GM23338 (cell line): ENCODE data around the gene PHF1. TPM values are rescaled to one million over a fixed set of nuclear protein-coding genes. Genes with fewer than 3 reads are reported as not detected.

Experiments used
- ATAC-seq: fragments of 200-7000 bp; cut with Tn5 transposase; 3 replicates; pipeline ENCODE4 v1.9.1; 2020
- DNase-seq: peaks from one replicate; pipeline ENCODE4 v3.0.0-alpha.2; 2015; ENCODE audit warnings: low spot score
- H2AFZ ChIP-seq: fragments of 200-600 bp; sonication (generic); 2 replicates; pipeline ENCODE4 v1.8.0; 2016; ENCODE audit warnings: antibody characterized with exemption, mild to moderate bottlenecking, moderate library complexity
- H3F3A ChIP-seq: fragments of 200-600 bp; sonication (generic); replicated peaks from 2 replicates; pipeline ENCODE4 v1.8.0; 2017; ENCODE audit warnings: antibody characterized with exemption, mixed run types, low read depth
- H3K27ac ChIP-seq: fragments of 200-600 bp; sonication (generic); 2 replicates; pipeline ENCODE4 v1.6.1; 2016; ENCODE audit warnings: low read depth
- H3K27me3 ChIP-seq: fragments of 200-600 bp; sonication (generic); 2 replicates; pipeline ENCODE4 v1.8.0; 2016; ENCODE audit warnings: mild to moderate bottlenecking, mixed run types, moderate library complexity; ENCODE audit not compliant: insufficient read depth
- H3K36me3 ChIP-seq: fragments of 200-600 bp; sonication (generic); 2 replicates; pipeline ENCODE4 v1.8.0; 2016; ENCODE audit warnings: mild to moderate bottlenecking; ENCODE audit not compliant: insufficient read depth
- H3K4me1 ChIP-seq: fragments of 200-600 bp; sonication (generic); 2 replicates; pipeline ENCODE4 v1.8.0; 2016; ENCODE audit warnings: mild to moderate bottlenecking, moderate library complexity; ENCODE audit not compliant: insufficient read depth
- H3K4me2 ChIP-seq: fragments of 200-600 bp; sonication (generic); 2 replicates; pipeline ENCODE4 v1.7.1; 2017; ENCODE audit warnings: mixed run types
- H3K4me3 ChIP-seq: fragments of 200-600 bp; sonication (generic); 2 replicates; pipeline ENCODE4 v1.6.1; 2016; ENCODE audit warnings: mixed run types
- H3K79me2 ChIP-seq: fragments of 200-600 bp; sonication (generic); replicated peaks from 2 replicates; pipeline ENCODE4 v1.8.0; 2017; ENCODE audit warnings: mild to moderate bottlenecking; ENCODE audit not compliant: insufficient read depth
- H3K9me2 ChIP-seq: fragments of 200-600 bp; sonication (generic); 2 replicates; pipeline ENCODE4 v1.8.0; 2017; ENCODE audit not compliant: insufficient read depth
- H4K20me1 ChIP-seq: fragments of 200-600 bp; sonication (generic); replicated peaks from 2 replicates; pipeline ENCODE4 v1.8.0; 2017; ENCODE audit warnings: mild to moderate bottlenecking; ENCODE audit not compliant: insufficient read depth
- H3K27ac Mint-ChIP-seq: 2 replicates; pipeline ENCODE4 v1.8.0; 2020; ENCODE audit warnings: inconsistent platforms, mild to moderate bottlenecking, moderate library complexity, mixed read lengths
- H3K27me3 Mint-ChIP-seq: 3 replicates; pipeline ENCODE4 v1.8.0; 2022; ENCODE audit warnings: low read depth, mild to moderate bottlenecking, moderate library complexity, mixed read lengths, inconsistent platforms; ENCODE audit not compliant: insufficient read depth, poor library complexity
- H3K36me3 Mint-ChIP-seq: 3 replicates; pipeline ENCODE4 v1.8.0; 2021; ENCODE audit warnings: low read depth, mild to moderate bottlenecking, inconsistent platforms, moderate library complexity, mixed read lengths
- H3K4me1 Mint-ChIP-seq: 3 replicates; pipeline ENCODE4 v1.8.0; 2020; ENCODE audit warnings: mild to moderate bottlenecking, inconsistent platforms, mixed read lengths
- H3K4me3 Mint-ChIP-seq: 3 replicates; pipeline ENCODE4 v1.8.0; 2021; ENCODE audit warnings: moderate library complexity, mild to moderate bottlenecking, inconsistent platforms, mixed read lengths
- H3K9me3 Mint-ChIP-seq: 3 replicates; pipeline ENCODE4 v1.8.0; 2020; ENCODE audit warnings: moderate library complexity, mild to moderate bottlenecking, inconsistent platforms, mixed read lengths
- CREB1 ChIP-seq: fragments of 250-450 bp; sonication (Bioruptor Pico); IDR thresholded peaks from 2 replicates; pipeline ENCODE4 v1.5.0; 2020; ENCODE audit warnings: low read depth, mild to moderate bottlenecking, moderate library complexity
- CTCF ChIP-seq, 2 experiments: fragments of 200-600 bp in 1 of 2; sonication (generic) in 1 of 2; conservative IDR thresholded peaks; 2 replicates each; pipeline versions ENCODE4 v1.5.1 to v1.6.1; 2016 to 2017; ENCODE audit warnings: antibody characterized with exemption in 2 of 2, low read depth in 2 of 2, mild to moderate bottlenecking in 2 of 2, moderate library complexity in 1 of 2
- ETS1 ChIP-seq: IDR thresholded peaks from 2 replicates; pipeline ENCODE4 v1.6.1; 2016; ENCODE audit warnings: antibody characterized with exemption
- EZH2 ChIP-seq: fragments of 200-600 bp; sonication (generic); IDR thresholded peaks from one replicate; pipeline ENCODE4 v1.8.0; 2017; ENCODE audit warnings: antibody characterized with exemption, mild to moderate bottlenecking, low read depth; ENCODE audit not compliant: unreplicated experiment
- EZH2phosphoT487 ChIP-seq: fragments of 200-600 bp; sonication (generic); IDR thresholded peaks from one replicate; pipeline ENCODE4 v1.8.1; 2018; ENCODE audit warnings: antibody characterized with exemption; ENCODE audit not compliant: unreplicated experiment
- JUNB ChIP-seq: IDR thresholded peaks from one replicate; pipeline ENCODE4 v1.6.1; 2016; ENCODE audit warnings: antibody characterized with exemption; ENCODE audit not compliant: unreplicated experiment
- NANOG ChIP-seq: IDR thresholded peaks from 2 replicates; pipeline ENCODE4 v1.6.1; 2016; ENCODE audit warnings: antibody characterized with exemption, borderline replicate concordance
- POLR2AphosphoS5 ChIP-seq: IDR thresholded peaks from 2 replicates; pipeline ENCODE4 v1.6.1; 2016; ENCODE audit warnings: antibody characterized with exemption, low read depth
- STAT1 ChIP-seq: IDR thresholded peaks from one replicate; pipeline ENCODE4 v1.6.1; 2016; ENCODE audit warnings: antibody characterized with exemption; ENCODE audit not compliant: unreplicated experiment
- ZNF331 ChIP-seq: fragments of 250-450 bp; sonication (Bioruptor Pico); IDR thresholded peaks from 2 replicates; pipeline ENCODE4 v1.5.0; 2020; ENCODE audit warnings: low read depth, mild to moderate bottlenecking, moderate library complexity
- ZNF462 ChIP-seq: fragments of 250-450 bp; sonication (Bioruptor Pico); IDR thresholded peaks from 2 replicates; pipeline ENCODE4 v1.5.0; 2020; ENCODE audit warnings: mild to moderate bottlenecking, moderate library complexity
- polyA plus RNA-seq: library from polyadenylated mRNA; unstranded; fragments of >200 nt; fragmentation: Nextera tagmentation; extraction: Ambion mirVana; gene quantifications from 2 replicates; pipeline ENCODE4 v1.2.1, GENCODE V29; 2016
- total RNA-seq: library from RNA; depleted of rRNA; stranded (reverse); fragments of >200 nt; shearing (Covaris generic); gene quantifications from 2 replicates; pipeline ENCODE4 v1.2.3, GENCODE V29; 2014
- TF ChIP-seq, protein P1 (sequence below): IDR thresholded peaks from one replicate; pipeline ENCODE4 v1.6.1; 2018; ENCODE audit warnings: antibody characterized with exemption; ENCODE audit not compliant: unreplicated experiment

PHF1 gene
- total and polyA plus RNA-seq, 2 experiments from 2014 or later: 29.4 to 46.7 TPM

GRCh38 chr6:33454009-33454946, 43.5 kb downstream of the PHF1 start, which contains the start of gene ZBTB9:
Gene ZBTB9, plus strand, starts transcription at chr6:33454576. Its CDS starts 525 bp downstream, at chr6:33455101.
- peak; percentile 94 for ATAC-seq
- H3K27me3 Mint-ChIP-seq: peaks cover 20% of the 10 kb centered on the region
- peak; percentile 98 for DNase-seq
- Histone ChIP-seq H3K4me2 (peak within 1 kb of the TSS; percentile 93), H3K4me1 (peaks cover 4% of the 10 kb centered on the region; the same call in 1 of the 2 replicates), H3K79me2 (peaks cover 14% of the 10 kb centered on the region), H3K4me3 (peak within 1 kb of the TSS; percentile 81), H4K20me1 (no peaks in the 10 kb centered on the region; the same call in 1 of the 2 replicates), H2AFZ (no peak within 1 kb of the TSS), H3K36me3 (peaks cover 1% of the 10 kb centered on the region; the same call in 1 of the 2 replicates), H3F3A (peaks cover 12% of the 10 kb centered on the region), H3K9me2 (no peaks in the 10 kb centered on the region), H3K27ac (peak within 1 kb of the TSS; percentile 72), H3K27me3 (no peaks in the 10 kb centered on the region)
- peaks cover 60% of the 10 kb centered on the region for H3K36me3 Mint-ChIP-seq
- H3K4me1 Mint-ChIP-seq: peaks cover 22% of the 10 kb centered on the region
- peaks cover 7% of the 10 kb centered on the region; the same call in 2 of the 3 replicates for H3K9me3 Mint-ChIP-seq
- TF ChIP-seq ZNF462 (CRISPR knock-in tag): no peak
- TF ChIP-seq ZNF331 (CRISPR knock-in tag): no peak
- no peak for TF ChIP-seq EZH2
- TF ChIP-seq CREB1 (CRISPR knock-in tag): peak; percentile 52; the same call in 1 of the 2 replicates
- TF ChIP-seq EZH2phosphoT487: no peak
- TF ChIP-seq NANOG: no peak
- TF ChIP-seq POLR2AphosphoS5: peak; percentile 90
- TF ChIP-seq STAT1: no peak
- TF ChIP-seq JUNB: no peak
- TF ChIP-seq ETS1: peak; percentile 68
- TF ChIP-seq CTCF (conservative IDR thresholded peaks at IDR 0.05; ENCODE audit: low read depth in 2 of 2): no peak
- TF ChIP-seq, protein P1, sequence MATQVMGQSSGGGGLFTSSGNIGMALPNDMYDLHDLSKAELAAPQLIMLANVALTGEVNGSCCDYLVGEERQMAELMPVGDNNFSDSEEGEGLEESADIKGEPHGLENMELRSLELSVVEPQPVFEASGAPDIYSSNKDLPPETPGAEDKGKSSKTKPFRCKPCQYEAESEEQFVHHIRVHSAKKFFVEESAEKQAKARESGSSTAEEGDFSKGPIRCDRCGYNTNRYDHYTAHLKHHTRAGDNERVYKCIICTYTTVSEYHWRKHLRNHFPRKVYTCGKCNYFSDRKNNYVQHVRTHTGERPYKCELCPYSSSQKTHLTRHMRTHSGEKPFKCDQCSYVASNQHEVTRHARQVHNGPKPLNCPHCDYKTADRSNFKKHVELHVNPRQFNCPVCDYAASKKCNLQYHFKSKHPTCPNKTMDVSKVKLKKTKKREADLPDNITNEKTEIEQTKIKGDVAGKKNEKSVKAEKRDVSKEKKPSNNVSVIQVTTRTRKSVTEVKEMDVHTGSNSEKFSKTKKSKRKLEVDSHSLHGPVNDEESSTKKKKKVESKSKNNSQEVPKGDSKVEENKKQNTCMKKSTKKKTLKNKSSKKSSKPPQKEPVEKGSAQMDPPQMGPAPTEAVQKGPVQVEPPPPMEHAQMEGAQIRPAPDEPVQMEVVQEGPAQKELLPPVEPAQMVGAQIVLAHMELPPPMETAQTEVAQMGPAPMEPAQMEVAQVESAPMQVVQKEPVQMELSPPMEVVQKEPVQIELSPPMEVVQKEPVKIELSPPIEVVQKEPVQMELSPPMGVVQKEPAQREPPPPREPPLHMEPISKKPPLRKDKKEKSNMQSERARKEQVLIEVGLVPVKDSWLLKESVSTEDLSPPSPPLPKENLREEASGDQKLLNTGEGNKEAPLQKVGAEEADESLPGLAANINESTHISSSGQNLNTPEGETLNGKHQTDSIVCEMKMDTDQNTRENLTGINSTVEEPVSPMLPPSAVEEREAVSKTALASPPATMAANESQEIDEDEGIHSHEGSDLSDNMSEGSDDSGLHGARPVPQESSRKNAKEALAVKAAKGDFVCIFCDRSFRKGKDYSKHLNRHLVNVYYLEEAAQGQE: no peak
- peak within 1 kb of the TSS; percentile 97 for H3K4me3 Mint-ChIP-seq
- peak within 1 kb of the TSS; percentile 80 for H3K27ac Mint-ChIP-seq
